Transverse colon (tissue), 3 donors: ENCODE measurements around the gene KLF13.

Experiments used
- CTCF ChIP-seq, 5 experiments: fragments of 200-600 bp in 3 of 5; fragments of 450-650 bp in 2 of 5; sonication (generic) in 3 of 5; IDR thresholded peaks; 1 replicate in 2 of 5; 2 replicates in 3 of 5; pipeline ENCODE4 v1.5.1; 2016 to 2017; ENCODE audit warnings: antibody characterized with exemption in 5 of 5, inconsistent platforms in 3 of 5, mild to moderate bottlenecking in 2 of 5, moderate library complexity in 1 of 5
- EP300 ChIP-seq: sonication (generic); formaldehyde crosslinking; IDR thresholded peaks from one replicate; pipeline ENCODE4 v1.6.1; 2017; ENCODE audit warnings: antibody characterized with exemption, low read depth
- POLR2A ChIP-seq: fragments of 450-650 bp; IDR thresholded peaks from one replicate; pipeline ENCODE4 v1.6.1; 2016; ENCODE audit warnings: antibody characterized with exemption, mild to moderate bottlenecking, moderate library complexity

- TF ChIP-seq CTCF (IDR thresholded peaks at IDR 0.05) (no peak), EP300 (no peak), POLR2A (no peak)
Observed at GRCh38 chr15:31331389-31331788, 4.8 kb downstream of the KLF13 start.
